ENCODE measurements around the gene CCL26. TPM values are rescaled to one million over a fixed set of nuclear protein-coding genes. Genes with fewer than 3 reads are reported as not detected.

CCL26 gene
- total and polyA plus RNA-seq, 9 of the 15 experiments (the other 6 are each of a cell fraction or from before 2014, with no cell fraction given): 2.3 to 26.8 (median 8.4) TPM

DNA sequence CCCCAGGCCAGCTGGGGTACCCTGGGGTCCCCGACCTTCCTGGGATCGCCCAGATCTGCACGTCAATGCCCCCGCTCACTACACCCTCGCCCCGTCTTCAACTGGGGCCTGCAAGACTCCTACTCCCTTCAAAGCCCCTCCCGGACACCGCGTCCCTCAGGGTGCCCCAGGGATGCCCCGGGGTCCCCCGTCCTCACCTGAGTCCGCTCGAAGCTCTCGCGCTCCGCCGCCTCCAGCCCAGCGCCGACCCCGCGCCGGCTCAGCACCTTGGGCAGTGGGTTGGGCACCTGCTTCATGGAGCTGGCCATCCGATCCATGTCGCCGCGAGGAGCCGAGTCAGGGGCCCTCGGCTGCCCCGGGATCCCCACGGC lies 33.4 kb downstream of the CCL26 start, which contains the start of gene HIP1 (continued):
- TF ChIP-seq, protein P1, sequence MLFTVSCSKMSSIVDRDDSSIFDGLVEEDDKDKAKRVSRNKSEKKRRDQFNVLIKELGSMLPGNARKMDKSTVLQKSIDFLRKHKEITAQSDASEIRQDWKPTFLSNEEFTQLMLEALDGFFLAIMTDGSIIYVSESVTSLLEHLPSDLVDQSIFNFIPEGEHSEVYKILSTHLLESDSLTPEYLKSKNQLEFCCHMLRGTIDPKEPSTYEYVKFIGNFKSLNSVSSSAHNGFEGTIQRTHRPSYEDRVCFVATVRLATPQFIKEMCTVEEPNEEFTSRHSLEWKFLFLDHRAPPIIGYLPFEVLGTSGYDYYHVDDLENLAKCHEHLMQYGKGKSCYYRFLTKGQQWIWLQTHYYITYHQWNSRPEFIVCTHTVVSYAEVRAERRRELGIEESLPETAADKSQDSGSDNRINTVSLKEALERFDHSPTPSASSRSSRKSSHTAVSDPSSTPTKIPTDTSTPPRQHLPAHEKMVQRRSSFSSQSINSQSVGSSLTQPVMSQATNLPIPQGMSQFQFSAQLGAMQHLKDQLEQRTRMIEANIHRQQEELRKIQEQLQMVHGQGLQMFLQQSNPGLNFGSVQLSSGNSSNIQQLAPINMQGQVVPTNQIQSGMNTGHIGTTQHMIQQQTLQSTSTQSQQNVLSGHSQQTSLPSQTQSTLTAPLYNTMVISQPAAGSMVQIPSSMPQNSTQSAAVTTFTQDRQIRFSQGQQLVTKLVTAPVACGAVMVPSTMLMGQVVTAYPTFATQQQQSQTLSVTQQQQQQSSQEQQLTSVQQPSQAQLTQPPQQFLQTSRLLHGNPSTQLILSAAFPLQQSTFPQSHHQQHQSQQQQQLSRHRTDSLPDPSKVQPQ (CRISPR knock-in tag; IDR thresholded peaks at IDR 0.05; ENCODE audit: borderline replicate concordance): no peak
- TF ChIP-seq, protein P2, sequence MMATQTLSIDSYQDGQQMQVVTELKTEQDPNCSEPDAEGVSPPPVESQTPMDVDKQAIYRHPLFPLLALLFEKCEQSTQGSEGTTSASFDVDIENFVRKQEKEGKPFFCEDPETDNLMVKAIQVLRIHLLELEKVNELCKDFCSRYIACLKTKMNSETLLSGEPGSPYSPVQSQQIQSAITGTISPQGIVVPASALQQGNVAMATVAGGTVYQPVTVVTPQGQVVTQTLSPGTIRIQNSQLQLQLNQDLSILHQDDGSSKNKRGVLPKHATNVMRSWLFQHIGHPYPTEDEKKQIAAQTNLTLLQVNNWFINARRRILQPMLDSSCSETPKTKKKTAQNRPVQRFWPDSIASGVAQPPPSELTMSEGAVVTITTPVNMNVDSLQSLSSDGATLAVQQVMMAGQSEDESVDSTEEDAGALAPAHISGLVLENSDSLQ (IDR thresholded peaks at IDR 0.05): no peak
- TF ChIP-seq TCF3 (CRISPR knock-in tag; IDR thresholded peaks at IDR 0.05): no peak
- no peak for TF ChIP-seq ZKSCAN8 (CRISPR knock-in tag; IDR thresholded peaks at IDR 0.05)
- TF ChIP-seq ZNF324 (CRISPR knock-in tag; IDR thresholded peaks at IDR 0.05): no peak
- TF ChIP-seq SAFB (IDR thresholded peaks at IDR 0.05; ENCODE audit: borderline replicate concordance, low read depth, low read length): 0 out of 2 replicates have a peak, but pooled peaks have one; percentile 29
- TF ChIP-seq TAL1 (IDR thresholded peaks at IDR 0.05): no peak
- no peak for TF ChIP-seq HNRNPUL1 (IDR thresholded peaks at IDR 0.05; ENCODE audit: low read length)
- TF ChIP-seq FOXA3 (CRISPR knock-in tag; conservative IDR thresholded peaks at IDR 0.05 in 1 of 2, IDR thresholded peaks at IDR 0.05 in 1 of 2): no peak
- TF ChIP-seq ZNF707 (CRISPR knock-in tag; conservative IDR thresholded peaks at IDR 0.05): no peak
- TF ChIP-seq PHF21A (IDR thresholded peaks at IDR 0.05; ENCODE audit: borderline replicate concordance, low read depth): no peak
- no peak for TF ChIP-seq POLR2H (tag; IDR thresholded peaks at IDR 0.05; ENCODE audit: low read depth)
- TF ChIP-seq ZNF436 (CRISPR knock-in tag; IDR thresholded peaks at IDR 0.05): no peak
- TF ChIP-seq TEAD4 (IDR thresholded peaks at IDR 0.05; ENCODE audit: low read length): no peak
- no peak for TF ChIP-seq TEAD4 (CRISPR knock-in tag; IDR thresholded peaks at IDR 0.05; ENCODE audit: borderline replicate concordance)
- TF ChIP-seq, protein P3, sequence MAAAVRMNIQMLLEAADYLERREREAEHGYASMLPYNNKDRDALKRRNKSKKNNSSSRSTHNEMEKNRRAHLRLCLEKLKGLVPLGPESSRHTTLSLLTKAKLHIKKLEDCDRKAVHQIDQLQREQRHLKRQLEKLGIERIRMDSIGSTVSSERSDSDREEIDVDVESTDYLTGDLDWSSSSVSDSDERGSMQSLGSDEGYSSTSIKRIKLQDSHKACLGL (CRISPR knock-in tag; IDR thresholded peaks at IDR 0.05; ENCODE audit: borderline replicate concordance, poor library complexity, severe bottlenecking): no peak
- TF ChIP-seq PTTG1 (tag; IDR thresholded peaks at IDR 0.05; ENCODE audit: low read depth): no peak
- TF ChIP-seq ASH1L (IDR thresholded peaks at IDR 0.05; ENCODE audit: borderline replicate concordance, low read depth, partially characterized antibody): no peak
- TF ChIP-seq MTA1 (IDR thresholded peaks at IDR 0.05; ENCODE audit: borderline replicate concordance): no peak; the same call in 1 of the 2 replicates
- no peak for TF ChIP-seq MIER1 (IDR thresholded peaks at IDR 0.05; ENCODE audit: low read depth)
- TF ChIP-seq, protein P4, sequence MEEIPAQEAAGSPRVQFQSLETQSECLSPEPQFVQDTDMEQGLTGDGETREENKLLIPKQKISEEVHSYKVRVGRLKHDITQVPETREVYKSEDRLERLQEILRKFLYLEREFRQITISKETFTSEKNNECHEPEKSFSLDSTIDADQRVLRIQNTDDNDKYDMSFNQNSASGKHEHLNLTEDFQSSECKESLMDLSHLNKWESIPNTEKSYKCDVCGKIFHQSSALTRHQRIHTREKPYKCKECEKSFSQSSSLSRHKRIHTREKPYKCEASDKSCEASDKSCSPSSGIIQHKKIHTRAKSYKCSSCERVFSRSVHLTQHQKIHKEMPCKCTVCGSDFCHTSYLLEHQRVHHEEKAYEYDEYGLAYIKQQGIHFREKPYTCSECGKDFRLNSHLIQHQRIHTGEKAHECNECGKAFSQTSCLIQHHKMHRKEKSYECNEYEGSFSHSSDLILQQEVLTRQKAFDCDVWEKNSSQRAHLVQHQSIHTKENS (CRISPR knock-in tag; IDR thresholded peaks at IDR 0.05): no peak
- TF ChIP-seq ZNF77 (CRISPR knock-in tag; IDR thresholded peaks at IDR 0.05): no peak
- TF ChIP-seq, protein P5, sequence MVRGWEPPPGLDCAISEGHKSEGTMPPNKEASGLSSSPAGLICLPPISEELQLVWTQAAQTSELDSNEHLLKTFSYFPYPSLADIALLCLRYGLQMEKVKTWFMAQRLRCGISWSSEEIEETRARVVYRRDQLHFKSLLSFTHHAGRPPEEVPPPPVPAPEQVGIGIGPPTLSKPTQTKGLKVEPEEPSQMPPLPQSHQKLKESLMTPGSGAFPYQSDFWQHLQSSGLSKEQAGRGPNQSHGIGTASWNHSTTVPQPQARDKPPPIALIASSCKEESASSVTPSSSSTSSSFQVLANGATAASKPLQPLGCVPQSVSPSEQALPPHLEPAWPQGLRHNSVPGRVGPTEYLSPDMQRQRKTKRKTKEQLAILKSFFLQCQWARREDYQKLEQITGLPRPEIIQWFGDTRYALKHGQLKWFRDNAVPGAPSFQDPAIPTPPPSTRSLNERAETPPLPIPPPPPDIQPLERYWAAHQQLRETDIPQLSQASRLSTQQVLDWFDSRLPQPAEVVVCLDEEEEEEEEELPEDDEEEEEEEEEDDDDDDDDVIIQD (CRISPR knock-in tag; IDR thresholded peaks at IDR 0.05): no peak
